ENCODE data around the gene TSPO.

Gene TSPO

DNA sequence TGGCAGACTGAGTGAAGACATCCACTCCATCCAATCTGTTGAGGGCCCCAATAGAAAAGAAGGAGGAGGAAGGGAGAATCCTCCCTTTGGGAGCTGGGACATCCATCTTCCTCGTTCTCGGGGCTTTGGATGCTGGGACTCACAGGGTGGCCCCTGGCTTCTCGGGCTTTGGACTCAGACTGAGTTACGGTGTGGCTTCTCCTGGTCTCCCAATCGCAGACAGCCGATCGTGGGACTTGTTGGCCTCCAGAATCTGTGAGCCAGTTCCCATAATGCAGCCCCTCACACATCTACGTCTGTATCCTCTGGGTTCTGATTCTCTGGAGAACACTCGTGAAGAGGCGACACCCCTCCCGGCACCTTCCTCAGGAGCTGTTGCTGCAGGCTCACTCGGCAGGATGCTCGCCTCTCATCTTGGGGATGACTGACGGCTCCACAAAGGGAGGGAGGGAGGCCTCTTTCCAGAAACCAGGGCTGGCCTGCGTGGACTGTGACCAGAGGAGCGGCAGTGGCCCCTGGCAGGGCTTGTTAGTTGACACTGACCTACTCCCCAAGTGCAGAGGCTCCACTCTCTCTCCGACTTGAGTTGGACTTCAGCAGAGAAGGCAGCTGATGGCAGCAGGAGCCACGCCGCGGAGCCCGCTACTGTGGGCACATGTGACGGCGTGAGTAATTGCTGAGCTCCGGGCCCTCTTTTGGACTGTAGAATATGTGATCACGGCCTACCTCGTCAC lies 50.3 kb downstream of the TSPO start:
- no peak for DNase-seq (ENCODE audit: low read depth in 3 of 3)

DNA sequence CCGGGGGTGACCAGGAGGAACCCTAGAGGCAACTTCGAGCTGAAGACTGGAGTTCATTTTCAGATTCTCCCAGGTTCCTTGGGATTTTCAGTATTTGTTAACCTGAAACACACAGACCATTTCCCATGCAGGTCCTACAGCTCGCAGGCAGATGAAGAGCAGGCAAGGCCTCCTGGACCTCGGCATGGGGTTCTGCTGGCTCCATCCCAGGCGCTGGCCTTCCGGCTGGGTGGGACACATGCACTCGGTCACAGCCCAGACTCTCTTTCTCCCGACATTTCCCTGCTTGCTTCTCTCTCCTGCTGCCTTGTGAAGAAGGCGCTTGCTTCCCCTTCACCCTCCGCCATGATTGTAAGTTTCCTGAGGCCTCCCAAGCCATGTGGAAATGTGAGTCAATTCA lies 51.0 kb downstream of the TSPO start:
- DNase-seq (ENCODE audit: low read depth in 3 of 3): no peak

- DNase-seq (ENCODE audit: low read depth in 3 of 3): no peak
These were observed 51.5 kb downstream of the TSPO start for GRCh38 chr22:43202756-43203410.

DNA sequence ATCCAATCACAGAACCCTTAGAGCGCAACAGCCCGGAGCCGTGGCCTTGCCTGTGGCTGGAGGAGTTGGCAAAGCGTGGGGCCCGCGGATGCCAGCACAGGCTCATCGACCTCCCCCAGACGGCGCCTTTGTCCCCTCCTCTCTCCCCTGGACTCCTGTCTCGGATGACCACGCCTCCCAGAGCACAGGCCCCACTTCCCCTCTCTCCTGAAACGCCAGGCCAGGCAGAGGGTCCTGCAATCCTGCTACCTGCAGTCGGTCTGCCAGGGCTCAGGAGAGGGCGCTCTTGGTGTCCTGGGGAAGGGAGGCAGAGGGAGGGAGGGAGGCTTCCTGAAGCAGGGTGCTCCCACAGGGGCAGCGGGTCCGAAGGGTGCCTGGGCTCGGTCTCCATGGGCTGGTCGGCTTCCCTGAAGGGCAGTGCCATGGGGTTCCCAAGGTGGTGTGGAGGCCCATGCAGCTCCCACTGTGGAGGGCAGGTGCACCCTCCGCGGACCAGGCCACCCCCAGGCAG lies 52.2 kb downstream of the TSPO start:
- no peak for DNase-seq (ENCODE audit: low read depth in 3 of 3)

DNA sequence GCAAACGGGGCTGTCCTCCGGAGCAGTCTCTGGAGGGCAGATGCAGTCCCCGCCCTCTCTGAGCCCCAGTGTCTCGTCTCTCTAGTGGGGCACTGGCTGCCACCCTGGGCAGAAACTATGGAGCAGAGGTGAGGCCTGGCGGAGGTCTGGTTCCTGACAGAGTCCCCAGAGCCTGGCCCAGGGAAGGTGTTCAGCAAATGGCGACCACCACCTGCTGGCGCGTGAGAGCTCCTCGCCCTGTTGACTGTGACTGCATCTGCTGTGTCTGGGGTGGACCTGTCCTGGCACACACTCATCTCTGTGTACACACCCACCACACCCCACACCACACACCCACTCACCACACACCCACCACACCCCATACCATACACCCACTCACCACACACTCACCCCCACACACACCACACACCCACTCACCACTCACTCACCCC lies 53.9 kb downstream of the TSPO start:
- DNase-seq (ENCODE audit: low read depth in 3 of 3): no peak

GRCh38 chr22:43205748-43206508 lies 54.6 kb downstream of the TSPO start:
- no peak for DNase-seq (ENCODE audit: low read depth in 3 of 3)

GRCh38 chr22:43206509-43207161 lies 55.3 kb downstream of the TSPO start:
- no peak for DNase-seq (ENCODE audit: low read depth in 3 of 3)

GRCh38 chr22:43207386-43207785 lies 56.0 kb downstream of the TSPO start:
- DNase-seq (ENCODE audit: low read depth in 3 of 3): no peak

- DNase-seq (ENCODE audit: low read depth in 3 of 3): no peak
These were observed 56.7 kb downstream of the TSPO start for GRCh38 chr22:43207849-43208702.

DNA sequence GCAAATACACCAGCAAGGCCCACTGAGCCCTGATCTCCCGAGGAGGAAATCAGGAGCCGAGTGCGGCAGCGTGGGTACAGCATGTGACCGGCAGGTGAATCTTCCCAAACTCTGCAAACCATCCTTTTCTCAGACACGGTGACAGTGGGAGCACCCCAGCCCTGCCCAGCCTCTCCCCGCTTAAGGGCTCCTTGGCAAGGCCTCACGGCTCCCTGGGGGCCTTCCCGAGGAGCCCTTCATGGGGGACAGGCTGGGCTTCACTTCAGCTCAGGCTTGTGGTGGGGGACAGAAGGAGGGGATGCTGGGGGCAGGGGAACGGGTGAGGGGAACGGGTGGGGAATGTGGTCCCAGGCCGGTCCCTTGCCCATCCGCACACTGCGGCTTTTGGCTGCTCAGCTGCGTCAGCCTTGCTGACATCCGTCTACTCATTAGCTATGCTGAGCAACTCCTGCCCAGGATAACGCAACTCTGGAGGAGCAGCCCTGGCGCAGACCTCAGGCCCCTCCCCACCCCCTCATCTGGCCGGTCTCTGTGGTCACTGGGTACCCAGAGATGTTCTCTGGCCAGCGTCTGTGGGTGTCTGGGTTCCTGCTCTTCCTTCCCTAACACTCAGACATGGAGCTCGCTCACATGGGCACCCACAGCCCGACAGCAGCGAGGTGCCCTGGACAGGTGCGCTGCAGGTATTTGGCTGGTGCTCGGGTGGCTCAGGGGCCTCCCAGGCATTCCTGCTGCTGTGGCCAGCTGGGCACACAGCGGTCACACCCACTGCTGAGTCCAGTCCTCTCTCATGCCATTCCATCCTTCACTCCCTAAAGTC lies 57.6 kb downstream of the TSPO start:
- DNase-seq (ENCODE audit: low read depth in 3 of 3): no peak

DNA sequence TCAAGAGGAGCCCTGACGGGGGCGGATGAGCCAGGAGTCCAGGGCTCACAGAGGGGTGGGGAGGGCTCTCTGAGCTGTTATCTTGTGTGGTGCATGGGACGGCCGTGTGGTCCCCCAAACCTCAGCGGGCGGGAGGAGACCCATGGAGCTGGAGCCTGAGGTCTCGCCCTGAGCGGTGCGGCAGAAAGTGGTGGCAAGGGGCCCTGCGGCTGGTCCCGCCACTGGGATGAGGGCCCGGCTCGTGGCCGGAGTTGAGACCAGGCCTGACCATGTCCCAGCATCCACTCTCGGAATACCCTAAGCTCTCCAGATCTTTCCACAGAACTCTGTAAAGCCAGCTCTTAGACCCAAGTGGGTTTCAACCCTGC lies 58.1 kb downstream of the TSPO start:
- no peak for DNase-seq (ENCODE audit: low read depth in 3 of 3)

GRCh38 chr22:43209971-43210370 lies 58.6 kb downstream of the TSPO start:
- DNase-seq (ENCODE audit: low read depth in 3 of 3): no peak

GRCh38 chr22:43210631-43211515 lies 59.5 kb downstream of the TSPO start:
- no peak for DNase-seq (ENCODE audit: low read depth in 3 of 3)

DNA sequence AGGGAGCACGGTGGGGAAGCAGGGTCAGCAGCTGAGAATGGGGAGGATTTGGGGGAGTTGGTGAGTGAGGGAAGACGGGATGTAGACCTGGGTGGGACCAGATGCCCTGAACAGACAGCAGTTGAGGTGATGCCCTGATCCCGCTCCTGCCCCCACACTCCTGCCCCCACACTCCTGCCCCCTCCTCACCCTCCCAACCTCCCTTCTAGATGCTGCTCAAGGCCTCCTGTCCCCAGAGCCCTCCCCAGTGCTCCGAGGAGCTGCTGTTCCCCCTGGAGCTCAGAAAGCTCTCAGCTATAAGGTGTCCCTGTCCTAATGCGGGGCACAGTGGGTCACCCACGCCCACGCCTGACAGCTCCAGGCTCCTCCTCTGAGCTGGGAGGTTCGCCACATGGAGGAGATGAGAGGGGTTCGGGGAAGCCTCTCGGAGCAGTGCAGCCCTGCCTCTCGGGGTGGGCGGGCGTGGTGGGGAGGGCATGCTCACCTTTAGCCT lies 60.6 kb downstream of the TSPO start:
- no peak for DNase-seq (ENCODE audit: low read depth in 3 of 3)

DNA sequence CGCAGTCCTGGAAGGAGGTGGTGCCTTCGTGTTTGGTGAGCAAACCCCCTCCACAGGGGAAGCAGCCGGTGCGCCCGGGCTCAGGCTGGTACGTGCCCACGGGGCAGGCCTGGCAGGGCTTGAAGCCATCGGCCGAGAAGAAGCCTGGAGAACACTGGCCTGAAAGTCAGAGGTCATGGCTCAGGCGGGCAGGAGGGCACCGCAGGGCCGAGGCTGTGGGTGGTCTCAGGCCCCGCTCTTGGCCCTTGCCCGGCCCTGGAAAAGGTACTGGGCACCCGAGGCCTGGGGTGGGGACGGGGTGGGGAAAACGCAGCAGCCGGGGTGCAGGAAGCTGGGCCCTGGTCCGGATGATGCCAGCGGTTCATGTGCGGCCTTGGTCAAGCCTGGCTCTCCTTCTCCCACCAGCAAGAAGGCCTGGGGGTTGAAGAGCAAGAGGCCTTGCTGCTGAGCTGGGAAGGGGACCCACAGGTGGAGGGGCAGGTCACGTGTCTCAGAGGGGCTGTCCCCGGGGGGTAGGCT lies 61.1 kb downstream of the TSPO start:
- no peak for DNase-seq (ENCODE audit: low read depth in 3 of 3)
